Natural killer cell (primary cell): ENCODE measurements around the gene CD302. TPM values are rescaled to one million over a fixed set of nuclear protein-coding genes. Genes with fewer than 3 reads are reported as not detected.
A peak's percentile ranks its signal among the peaks of the same experiment; 100 is the strongest.

Experiments
- ATAC-seq, 3 donors: fragments of 150-1000 bp in 2 of 3; fragments of 200-7000 bp in 1 of 3; cut with Tn5 transposase; 1 replicate in 1 of 3; 2 replicates in 2 of 3; pipeline ENCODE4 v1.10.0; 2021; ENCODE audit warnings: mild to moderate bottlenecking in 2 of 3, moderate library complexity in 2 of 3
- DNase-seq, 2 donors: peaks; one replicate each; pipeline versions ENCODE4 v3.0.0 to v3.0.0-alpha.2; 2013 to 2021; ENCODE audit warnings: mixed read lengths in 1 of 2
- H3K27ac ChIP-seq: one replicate; pipeline ENCODE4 v1.5.1; 2013; ENCODE audit warnings: mild to moderate bottlenecking, low read length
- H3K27me3 ChIP-seq: one replicate; pipeline ENCODE4 v1.6.1; 2013; ENCODE audit warnings: low read length; ENCODE audit not compliant: control insufficient read depth, insufficient read depth
- H3K36me3 ChIP-seq: one replicate; pipeline ENCODE4 v1.6.1; 2013; ENCODE audit warnings: low read length; ENCODE audit not compliant: control insufficient read depth, insufficient read depth
- H3K4me1 ChIP-seq: one replicate; pipeline ENCODE4 v1.6.1; 2013; ENCODE audit warnings: low read length; ENCODE audit not compliant: control insufficient read depth, insufficient read depth
- H3K4me3 ChIP-seq: one replicate; pipeline ENCODE4 v1.5.1; 2013; ENCODE audit warnings: low read length
- H3K9me3 ChIP-seq: one replicate; pipeline ENCODE4 v1.6.1; 2013; ENCODE audit warnings: low read length; ENCODE audit not compliant: control insufficient read depth, insufficient read depth
- H3K27ac Mint-ChIP-seq, 2 donors: one replicate each; pipeline ENCODE4 v1.8.0; 2022; ENCODE audit warnings: mild to moderate bottlenecking in 2 of 2, mixed read lengths in 2 of 2, moderate library complexity in 1 of 2
- H3K27me3 Mint-ChIP-seq, 2 donors: one replicate each; pipeline ENCODE4 v1.8.0; 2022; ENCODE audit warnings: low read depth in 2 of 2, mixed read lengths in 2 of 2
- H3K36me3 Mint-ChIP-seq: one replicate; pipeline ENCODE4 v1.8.0; 2022; ENCODE audit warnings: mixed read lengths
- H3K4me1 Mint-ChIP-seq, 2 donors: one replicate each; pipeline ENCODE4 v1.8.0; 2022; ENCODE audit warnings: mixed read lengths in 2 of 2
- H3K4me3 Mint-ChIP-seq: one replicate; pipeline ENCODE4 v1.8.0; 2022; ENCODE audit warnings: mild to moderate bottlenecking, moderate library complexity, mixed read lengths
- H3K9me3 Mint-ChIP-seq, 2 donors: one replicate each; pipeline ENCODE4 v1.8.0; 2022; ENCODE audit warnings: mixed read lengths in 2 of 2
- WGBS: methylation state at CpG from one replicate; pipeline ENCODE4 v1.1.7; 2013; ENCODE audit warnings: missing lambda C conversion rate; ENCODE audit not compliant: insufficient coverage; 5-methylcytosine and 5-hydroxymethylcytosine counted together
- intact Hi-C: fragments of 100-400 bp; cut with micrococcal nuclease; formaldehyde crosslinking; loops from one replicate; pipeline ENCODE4 v1.14.2; 2022
- total RNA-seq, 4 donors: library from RNA; stranded (reverse); fragments of 120-200 nt in 1 of 4; gene quantifications; one replicate each; pipeline versions ENCODE4 v1.2.3 to v1.2.4, GENCODE V29; 2013 to 2022
- TF ChIP-seq, protein P1 (sequence below): fragments of 200-600 bp; IDR thresholded peaks from one replicate; pipeline ENCODE4 v1.8.0; 2022; ENCODE audit warnings: antibody characterized with exemption

CD302 gene
- total RNA-seq, 3 donors from 2014 or later (not counting 1 experiment from before 2014, with no cell fraction given): 2.0 to 5.2 (median 5.1) TPM

GRCh38 chr2:159738509-159739390, 59.3 kb downstream of the CD302 start:
- peaks cover 52 to 61% of the 10 kb centered on the region in 2 donors for H3K4me1 Mint-ChIP-seq
- no peaks in the 10 kb centered on the region for H3K36me3 Mint-ChIP-seq
- peak overlapping the region; percentile 7 to 38 for H3K27ac Mint-ChIP-seq
- no peaks in the 10 kb centered on the region for H3K27me3 Mint-ChIP-seq
- intact Hi-C loops: no loop called here
- peaks cover 39% of the 10 kb centered on the region for H3K36me3 ChIP-seq
- TF ChIP-seq, protein P1, sequence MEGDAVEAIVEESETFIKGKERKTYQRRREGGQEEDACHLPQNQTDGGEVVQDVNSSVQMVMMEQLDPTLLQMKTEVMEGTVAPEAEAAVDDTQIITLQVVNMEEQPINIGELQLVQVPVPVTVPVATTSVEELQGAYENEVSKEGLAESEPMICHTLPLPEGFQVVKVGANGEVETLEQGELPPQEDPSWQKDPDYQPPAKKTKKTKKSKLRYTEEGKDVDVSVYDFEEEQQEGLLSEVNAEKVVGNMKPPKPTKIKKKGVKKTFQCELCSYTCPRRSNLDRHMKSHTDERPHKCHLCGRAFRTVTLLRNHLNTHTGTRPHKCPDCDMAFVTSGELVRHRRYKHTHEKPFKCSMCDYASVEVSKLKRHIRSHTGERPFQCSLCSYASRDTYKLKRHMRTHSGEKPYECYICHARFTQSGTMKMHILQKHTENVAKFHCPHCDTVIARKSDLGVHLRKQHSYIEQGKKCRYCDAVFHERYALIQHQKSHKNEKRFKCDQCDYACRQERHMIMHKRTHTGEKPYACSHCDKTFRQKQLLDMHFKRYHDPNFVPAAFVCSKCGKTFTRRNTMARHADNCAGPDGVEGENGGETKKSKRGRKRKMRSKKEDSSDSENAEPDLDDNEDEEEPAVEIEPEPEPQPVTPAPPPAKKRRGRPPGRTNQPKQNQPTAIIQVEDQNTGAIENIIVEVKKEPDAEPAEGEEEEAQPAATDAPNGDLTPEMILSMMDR: no peak
- no peaks in the 10 kb centered on the region for H3K27me3 ChIP-seq
- H3K4me1 ChIP-seq: no peaks in the 10 kb centered on the region
- no peak overlapping the region for H3K4me3 Mint-ChIP-seq
- no peak overlapping the region for H3K4me3 ChIP-seq
- no peaks in the 10 kb centered on the region for H3K9me3 ChIP-seq
- WGBS: 95% methylated on average over 15 of the region's 15 CpGs
- H3K9me3 Mint-ChIP-seq: no peaks in the 10 kb centered on the region
- ATAC-seq (peak in 2 of 3 donors; percentile 25 to 32), DNase-seq (no peak)
- no peak overlapping the region for H3K27ac ChIP-seq

- no peak for ATAC-seq
- TF ChIP-seq, protein P1: no peak
- Histone ChIP-seq H3K4me3 (no peak overlapping the region), H3K9me3 (no peaks in the 10 kb centered on the region), H3K36me3 (peaks cover 39% of the 10 kb centered on the region), H3K27me3 (no peaks in the 10 kb centered on the region), H3K4me1 (no peaks in the 10 kb centered on the region), H3K27ac (no peak overlapping the region)
- no peak for DNase-seq
- no peaks in the 10 kb centered on the region for H3K36me3 Mint-ChIP-seq
- 97% methylated on average over 11 of the region's 11 CpGs for WGBS
- H3K4me1 Mint-ChIP-seq: peaks cover 50 to 60% of the 10 kb centered on the region in 2 donors
- H3K9me3 Mint-ChIP-seq: no peaks in the 10 kb centered on the region
- peak overlapping the region in 1 of 2 donors; percentile 38 for H3K27ac Mint-ChIP-seq
- H3K27me3 Mint-ChIP-seq: no peaks in the 10 kb centered on the region
- intact Hi-C loops: no loop called here
- no peak overlapping the region for H3K4me3 Mint-ChIP-seq
Measured at GRCh38 chr2:159737917-159738296, 60.1 kb downstream of the CD302 start.

- no peak overlapping the region for H3K4me3 ChIP-seq
- TF ChIP-seq, protein P1: no peak
- H3K9me3 ChIP-seq: no peaks in the 10 kb centered on the region
- H3K27me3 Mint-ChIP-seq: no peaks in the 10 kb centered on the region
- no peaks in the 10 kb centered on the region for H3K27me3 ChIP-seq
- no peak for ATAC-seq
- DNase-seq: no peak
- H3K36me3 Mint-ChIP-seq: no peaks in the 10 kb centered on the region
- H3K27ac ChIP-seq: no peak overlapping the region
- H3K27ac Mint-ChIP-seq: peak overlapping the region; percentile 38 to 71
- no peaks in the 10 kb centered on the region for H3K4me1 ChIP-seq
- peaks cover 45 to 55% of the 10 kb centered on the region in 2 donors for H3K4me1 Mint-ChIP-seq
- WGBS: 96% methylated on average over 1 of the region's 1 CpG
- no peaks in the 10 kb centered on the region for H3K9me3 Mint-ChIP-seq
- intact Hi-C loops: no loop called here
- peaks cover 38% of the 10 kb centered on the region for H3K36me3 ChIP-seq
- H3K4me3 Mint-ChIP-seq: no peak overlapping the region
Measured at GRCh38 chr2:159737292-159737916, 60.6 kb downstream of the CD302 start.
